Nephron progenitor cell (in vitro differentiated cells): ENCODE results near the gene GTPBP8.

Experiments
- DNase-seq: peaks from one replicate; pipeline ENCODE4 v3.0.0; 2021
- H3K27ac Mint-ChIP-seq: 2 replicates; pipeline ENCODE4 v1.8.0; 2021; ENCODE audit warnings: mild to moderate bottlenecking, moderate library complexity, mixed read lengths
- H3K27me3 Mint-ChIP-seq: 2 replicates; pipeline ENCODE4 v1.8.0; 2021; ENCODE audit warnings: mild to moderate bottlenecking, low read depth, mixed read lengths; ENCODE audit not compliant: poor library complexity
- H3K36me3 Mint-ChIP-seq: 2 replicates; pipeline ENCODE4 v1.8.0; 2021; ENCODE audit warnings: low read depth, mixed read lengths
- H3K4me1 Mint-ChIP-seq: 2 replicates; pipeline ENCODE4 v1.8.0; 2021; ENCODE audit warnings: mixed read lengths
- H3K4me3 Mint-ChIP-seq: 2 replicates; pipeline ENCODE4 v1.8.0; 2021; ENCODE audit warnings: mild to moderate bottlenecking, moderate library complexity, mixed read lengths
- H3K9me3 Mint-ChIP-seq: 2 replicates; pipeline ENCODE4 v1.8.0; 2021; ENCODE audit warnings: mild to moderate bottlenecking, moderate library complexity, mixed read lengths
- CTCF ChIP-seq: fragments of 200-600 bp; sonication (generic); IDR thresholded peaks from 2 replicates; pipeline ENCODE4 v1.5.0; 2021; ENCODE audit warnings: antibody characterized with exemption

GTPBP8 gene

GRCh38 chr3:112982710-112983109, 8.1 kb upstream of the GTPBP8 start:
- Mint-ChIP-seq H3K27ac (no peak overlapping the region), H3K36me3 (no peaks in the 10 kb centered on the region), H3K4me3 (no peak overlapping the region), H3K27me3 (peaks cover 39% of the 10 kb centered on the region), H3K4me1 (no peaks in the 10 kb centered on the region), H3K9me3 (no peaks in the 10 kb centered on the region)
- DNase-seq: no peak
- TF ChIP-seq CTCF: no peak

GRCh38 chr3:112984485-112984884, 6.3 kb upstream of the GTPBP8 start:
- TF ChIP-seq CTCF: no peak
- Mint-ChIP-seq H3K27ac (no peak overlapping the region), H3K4me3 (no peak overlapping the region), H3K9me3 (no peaks in the 10 kb centered on the region), H3K4me1 (no peaks in the 10 kb centered on the region), H3K27me3 (peaks cover 52% of the 10 kb centered on the region), H3K36me3 (no peaks in the 10 kb centered on the region)
- no peak for DNase-seq

- Mint-ChIP-seq H3K36me3 (no peaks in the 10 kb centered on the region), H3K9me3 (no peaks in the 10 kb centered on the region), H3K27ac (no peak overlapping the region), H3K27me3 (peaks cover 49% of the 10 kb centered on the region), H3K4me3 (no peak overlapping the region), H3K4me1 (peaks cover 21% of the 10 kb centered on the region)
- DNase-seq: no peak
- no peak for TF ChIP-seq CTCF
These were observed 3.0 kb upstream of the GTPBP8 start for GRCh38 chr3:112987710-112988334.

- no peak for DNase-seq
- peaks cover 2% of the 10 kb centered on the region for H3K27me3 Mint-ChIP-seq
- H3K9me3 Mint-ChIP-seq: no peaks in the 10 kb centered on the region
- H3K36me3 Mint-ChIP-seq: peaks cover 50% of the 10 kb centered on the region
- no peak overlapping the region for H3K4me3 Mint-ChIP-seq
- no peak for TF ChIP-seq CTCF
- no peak overlapping the region for H3K27ac Mint-ChIP-seq
- H3K4me1 Mint-ChIP-seq: peaks cover 26% of the 10 kb centered on the region
These were observed 5.0 kb downstream of the GTPBP8 start for GRCh38 chr3:112995800-112996199.

GRCh38 chr3:113000691-113001090, 9.9 kb downstream of the GTPBP8 start:
- Mint-ChIP-seq H3K27me3 (no peaks in the 10 kb centered on the region), H3K4me1 (no peaks in the 10 kb centered on the region), H3K36me3 (peaks cover 51% of the 10 kb centered on the region), H3K27ac (no peak overlapping the region), H3K4me3 (no peak overlapping the region), H3K9me3 (no peaks in the 10 kb centered on the region)
- DNase-seq: no peak
- TF ChIP-seq CTCF: no peak

- Mint-ChIP-seq H3K27ac (peak overlapping the region; percentile 25), H3K36me3 (peaks cover 58% of the 10 kb centered on the region), H3K27me3 (no peaks in the 10 kb centered on the region), H3K4me1 (no peaks in the 10 kb centered on the region), H3K9me3 (no peaks in the 10 kb centered on the region), H3K4me3 (no peak overlapping the region)
- TF ChIP-seq CTCF: no peak
- no peak for DNase-seq
These were observed 11.3 kb downstream of the GTPBP8 start for GRCh38 chr3:113002037-113002436.
